ENCODE results near the gene MYCBPAP. TPM values are rescaled to one million over a fixed set of nuclear protein-coding genes. Genes with fewer than 3 reads are reported as not detected.

Gene MYCBPAP
- total and polyA plus RNA-seq, 2 donors (not counting 3 experiments of a cell fraction or from before 2014, with no cell fraction given), result 0.40 to 0.66 TPM

DNA sequence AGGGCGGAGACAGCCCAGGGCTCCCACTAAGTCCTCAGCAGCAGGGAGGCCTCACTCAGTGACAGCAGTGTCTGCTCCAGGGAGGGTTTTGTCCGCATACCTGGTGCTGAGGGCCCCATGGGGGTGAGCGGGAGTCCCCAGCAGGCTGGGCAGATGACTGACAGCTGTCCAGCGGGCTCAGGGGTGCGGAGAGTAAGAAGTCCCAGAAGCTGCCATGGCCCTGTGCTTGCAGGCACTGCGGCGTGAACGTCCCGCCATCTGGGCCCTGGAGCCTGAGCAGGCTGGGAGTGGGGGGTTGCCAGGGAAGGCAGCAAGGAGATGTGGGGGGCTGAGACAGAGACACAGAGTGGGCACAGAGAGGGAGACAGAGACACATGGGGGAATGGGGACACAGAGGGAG lies 72.4 kb downstream of the MYCBPAP start:
- dilution Hi-C loops (cut with MboI; ENCODE audit: extremely low pct_ligation_motif_present, low sequenced_read_pairs) (no loop called here), intact Hi-C loops (cut with micrococcal nuclease) (no loop called here)
- H3K9ac ChIP-seq (replicated peaks; ENCODE audit: extremely low read depth, insufficient read depth, low read length), result no peak overlapping the region
- TF ChIP-seq EZH2 (IDR thresholded peaks at IDR 0.05; ENCODE audit: borderline replicate concordance, low read depth, low read length, severe bottlenecking) (no peak), GATA2 (IDR thresholded peaks at IDR 0.05; ENCODE audit: insufficient read depth, insufficient read length, low read depth, low read length) (no peak), FOS (IDR thresholded peaks at IDR 0.05; ENCODE audit: borderline replicate concordance, insufficient read depth, low read length) (no peak), MYC (IDR thresholded peaks at IDR 0.05; ENCODE audit: low read depth, low read length) (no peak), POLR2A (IDR thresholded peaks at IDR 0.05; ENCODE audit: low read depth, low read length) (no peak), JUN (IDR thresholded peaks at IDR 0.05; ENCODE audit: borderline replicate concordance, insufficient read depth, insufficient read length, low read depth) (no peak), POLR2AphosphoS5 (IDR thresholded peaks at IDR 0.05; ENCODE audit: insufficient read depth, low read depth, low read length) (no peak)
- TF ChIP-seq, protein P1, sequence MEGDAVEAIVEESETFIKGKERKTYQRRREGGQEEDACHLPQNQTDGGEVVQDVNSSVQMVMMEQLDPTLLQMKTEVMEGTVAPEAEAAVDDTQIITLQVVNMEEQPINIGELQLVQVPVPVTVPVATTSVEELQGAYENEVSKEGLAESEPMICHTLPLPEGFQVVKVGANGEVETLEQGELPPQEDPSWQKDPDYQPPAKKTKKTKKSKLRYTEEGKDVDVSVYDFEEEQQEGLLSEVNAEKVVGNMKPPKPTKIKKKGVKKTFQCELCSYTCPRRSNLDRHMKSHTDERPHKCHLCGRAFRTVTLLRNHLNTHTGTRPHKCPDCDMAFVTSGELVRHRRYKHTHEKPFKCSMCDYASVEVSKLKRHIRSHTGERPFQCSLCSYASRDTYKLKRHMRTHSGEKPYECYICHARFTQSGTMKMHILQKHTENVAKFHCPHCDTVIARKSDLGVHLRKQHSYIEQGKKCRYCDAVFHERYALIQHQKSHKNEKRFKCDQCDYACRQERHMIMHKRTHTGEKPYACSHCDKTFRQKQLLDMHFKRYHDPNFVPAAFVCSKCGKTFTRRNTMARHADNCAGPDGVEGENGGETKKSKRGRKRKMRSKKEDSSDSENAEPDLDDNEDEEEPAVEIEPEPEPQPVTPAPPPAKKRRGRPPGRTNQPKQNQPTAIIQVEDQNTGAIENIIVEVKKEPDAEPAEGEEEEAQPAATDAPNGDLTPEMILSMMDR (IDR thresholded peaks at IDR 0.05; ENCODE audit: extremely low read depth in 1 of 2, insufficient read depth in 1 of 2, low read depth in 1 of 2, low read length in 2 of 2), result no peak
- TF ChIP-seq, protein P2, sequence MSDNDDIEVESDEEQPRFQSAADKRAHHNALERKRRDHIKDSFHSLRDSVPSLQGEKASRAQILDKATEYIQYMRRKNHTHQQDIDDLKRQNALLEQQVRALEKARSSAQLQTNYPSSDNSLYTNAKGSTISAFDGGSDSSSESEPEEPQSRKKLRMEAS (IDR thresholded peaks at IDR 0.05; ENCODE audit: insufficient read depth, insufficient read length), result no peak
- BruUV-seq (replicated peaks), result no TSS peak
- no peaks in the 10 kb centered on the region for H3K79me2 ChIP-seq (ENCODE audit: control insufficient read depth, insufficient read depth, low read length)
- POLR2A ChIA-PET, result no interaction called here
- no peak overlapping the region for H3K27ac ChIP-seq (ENCODE audit: insufficient read depth, low read depth, low read length)
- no peaks in the 10 kb centered on the region for H3K4me1 ChIP-seq (ENCODE audit: control insufficient read depth, extremely low read depth, insufficient read depth, low read length)
- CTCF ChIA-PET, result no interaction called here
- FAIRE-seq (no peak), DNase-seq (ENCODE audit: low read depth, low spot score) (no peak)
- no peaks in the 10 kb centered on the region for H4K20me1 ChIP-seq (replicated peaks; ENCODE audit: control insufficient read depth, extremely low read depth, insufficient read depth, low read length)
- no peaks in the 10 kb centered on the region for H3K9me3 ChIP-seq (replicated peaks; ENCODE audit: control insufficient read depth, insufficient read depth, low read length)
- H2AFZ ChIP-seq (ENCODE audit: low read depth, low read length), result no peak overlapping the region
- H3K4me2 ChIP-seq (ENCODE audit: insufficient read depth, low read length), result no peak overlapping the region
- peaks cover 0 to 6% of the 10 kb centered on the region in 2 experiments for H3K27me3 ChIP-seq (ENCODE audit: control insufficient read depth in 2 of 2, insufficient read depth in 2 of 2, low read length in 2 of 2)
- H3K9me1 ChIP-seq (replicated peaks; ENCODE audit: control insufficient read depth, extremely low read depth, insufficient read depth, low read length), result no peaks in the 10 kb centered on the region
- H3K36me3 ChIP-seq (ENCODE audit: control insufficient read depth in 2 of 2, extremely low read depth in 1 of 2, insufficient read depth in 2 of 2, low read length in 2 of 2), result no peaks in the 10 kb centered on the region
- H3K4me3 ChIP-seq (replicated peaks in 1 of 3; ENCODE audit: insufficient read depth in 1 of 3, low read depth in 1 of 3, low read length in 3 of 3), result no peak overlapping the region

Other genes starting within 250 kb of the MYCBPAP start
- not detected in 2 replicates for gene TMEM92, start 234.0 kb upstream of the MYCBPAP start, total RNA-seq
- 0.03 and 0.06 TPM in 2 replicates for gene TMEM92, start 234.0 kb upstream of the MYCBPAP start, polyA plus RNA-seq
- gene XYLT2, start 162.3 kb upstream of the MYCBPAP start, total RNA-seq, result 26.6 and 29.9 TPM in 2 replicates
- 19.1 and 24.0 TPM in 2 replicates for gene XYLT2, start 162.3 kb upstream of the MYCBPAP start, polyA plus RNA-seq
- gene MRPL27, start 135.3 kb upstream of the MYCBPAP start, total RNA-seq, result 72.2 and 76.2 TPM in 2 replicates
- gene MRPL27, start 135.3 kb upstream of the MYCBPAP start, polyA plus RNA-seq, result 119 and 158 TPM in 2 replicates
- 7.3 and 9.1 TPM in 2 replicates for gene EME1, start 135.2 kb upstream of the MYCBPAP start, total RNA-seq
- gene EME1, start 135.2 kb upstream of the MYCBPAP start, polyA plus RNA-seq, result 4.3 and 5.6 TPM in 2 replicates
- gene LRRC59, start 110.9 kb upstream of the MYCBPAP start, total RNA-seq, result 179 and 183 TPM in 2 replicates
- gene LRRC59, start 110.9 kb upstream of the MYCBPAP start, polyA plus RNA-seq, result 88.3 and 93.9 TPM in 2 replicates
- 24.6 and 37.2 TPM in 2 replicates for gene ACSF2, start 82.2 kb upstream of the MYCBPAP start, total RNA-seq
- 30.4 and 33.2 TPM in 2 replicates for gene ACSF2, start 82.2 kb upstream of the MYCBPAP start, polyA plus RNA-seq
- gene CHAD, start 39.6 kb upstream of the MYCBPAP start, total RNA-seq, result not detected in 2 replicates
- not detected in 2 replicates for gene CHAD, start 39.6 kb upstream of the MYCBPAP start, polyA plus RNA-seq
- 33.1 and 35.5 TPM in 2 replicates for gene RSAD1, start 29.6 kb upstream of the MYCBPAP start, total RNA-seq
- 18.4 and 20.3 TPM in 2 replicates for gene RSAD1, start 29.6 kb upstream of the MYCBPAP start, polyA plus RNA-seq
- gene EPN3, start 24.3 kb downstream of the MYCBPAP start, total RNA-seq, result not detected in 2 replicates
- not detected in 2 replicates for gene EPN3, start 24.3 kb downstream of the MYCBPAP start, polyA plus RNA-seq
- 31.4 and 42.3 TPM in 2 replicates for gene SPATA20, start 38.7 kb downstream of the MYCBPAP start, total RNA-seq
- gene SPATA20, start 38.7 kb downstream of the MYCBPAP start, polyA plus RNA-seq, result 51.5 and 52.7 TPM in 2 replicates
- not detected in 2 replicates for gene CACNA1G, start 52.3 kb downstream of the MYCBPAP start, total RNA-seq
- gene CACNA1G, start 52.3 kb downstream of the MYCBPAP start, polyA plus RNA-seq, result not detected in 2 replicates
- 1.1 and 2.1 TPM in 2 replicates for gene ABCC3, start 126.4 kb downstream of the MYCBPAP start, total RNA-seq
- 2.6 and 4.2 TPM in 2 replicates for gene ABCC3, start 126.4 kb downstream of the MYCBPAP start, polyA plus RNA-seq
- gene ANKRD40, start 199.5 kb downstream of the MYCBPAP start, total RNA-seq, result 55.0 and 56.0 TPM in 2 replicates
- 24.3 and 24.5 TPM in 2 replicates for gene ANKRD40, start 199.5 kb downstream of the MYCBPAP start, polyA plus RNA-seq
- gene LUC7L3, start 211.2 kb downstream of the MYCBPAP start, total RNA-seq, result 111 and 113 TPM in 2 replicates
- gene LUC7L3, start 211.2 kb downstream of the MYCBPAP start, polyA plus RNA-seq, result 42.3 and 70.9 TPM in 2 replicates

Data from endothelial cell of umbilical vein (primary cell).